Right atrium auricular region (tissue), 2 donors: Measurements from ENCODE around the gene NAV2. TPM values are rescaled to one million over a fixed set of nuclear protein-coding genes. Genes with fewer than 3 reads are reported as not detected.

ENCODE experiments used
- DNase-seq: peaks from one replicate; pipeline ENCODE4 v3.0.0-alpha.2; 2019; ENCODE audit warnings: low spot score
- H3K27ac ChIP-seq, 2 donors: fragments of 200-600 bp; sonication (generic); 1 replicate in 1 of 2; 2 replicates in 1 of 2; pipeline ENCODE4 v1.5.1; 2016 to 2019
- H3K27me3 ChIP-seq, 2 donors: fragments of 200-600 bp; sonication (generic); one replicate each; pipeline versions ENCODE4 v1.5.1 to v1.6.0; 2017 to 2019
- H3K36me3 ChIP-seq: fragments of 200-600 bp; sonication (generic); one replicate; pipeline ENCODE4 v1.5.1; 2016
- H3K4me1 ChIP-seq, 2 donors: fragments of 200-600 bp; sonication (generic); one replicate each; pipeline versions ENCODE4 v1.5.1 to v1.6.0; 2017 to 2019
- H3K4me3 ChIP-seq, 2 donors: fragments of 200-600 bp; sonication (generic); 1 replicate in 1 of 2; 2 replicates in 1 of 2; pipeline ENCODE4 v1.5.1; 2017 to 2019; ENCODE audit warnings: mild to moderate bottlenecking in 1 of 2, moderate library complexity in 1 of 2
- H3K9me3 ChIP-seq, 2 donors: fragments of 200-600 bp; sonication (generic); one replicate each; pipeline ENCODE4 v1.5.1; 2019
- CTCF ChIP-seq, 2 donors: fragments of 200-600 bp; sonication (generic); IDR thresholded peaks; one replicate each; pipeline ENCODE4 v1.5.1; 2019; ENCODE audit warnings: antibody characterized with exemption in 2 of 2
- total RNA-seq, 2 donors: library from RNA; depleted of rRNA; stranded (reverse); fragments of >200 nt; gene quantifications; one replicate each; pipeline ENCODE4 v1.1.0, GENCODE V29; 2016

Gene NAV2
- total RNA-seq, 2 donors from 2014 or later = 11.4 to 19.2 TPM

GRCh38 chr11:19973136-19973635, 260.5 kb downstream of the NAV2 start:
- Histone ChIP-seq H3K36me3 (peaks cover 6% of the 10 kb centered on the region), H3K4me3 (no peak overlapping the region), H3K9me3 (no peaks in the 10 kb centered on the region), H3K27me3 (no peaks in the 10 kb centered on the region), H3K4me1 (peaks cover 0 to 8% of the 10 kb centered on the region in 2 donors), H3K27ac (no peak overlapping the region)
- DNase-seq = no peak
- no peak for TF ChIP-seq CTCF (IDR thresholded peaks at IDR 0.05)

DNA sequence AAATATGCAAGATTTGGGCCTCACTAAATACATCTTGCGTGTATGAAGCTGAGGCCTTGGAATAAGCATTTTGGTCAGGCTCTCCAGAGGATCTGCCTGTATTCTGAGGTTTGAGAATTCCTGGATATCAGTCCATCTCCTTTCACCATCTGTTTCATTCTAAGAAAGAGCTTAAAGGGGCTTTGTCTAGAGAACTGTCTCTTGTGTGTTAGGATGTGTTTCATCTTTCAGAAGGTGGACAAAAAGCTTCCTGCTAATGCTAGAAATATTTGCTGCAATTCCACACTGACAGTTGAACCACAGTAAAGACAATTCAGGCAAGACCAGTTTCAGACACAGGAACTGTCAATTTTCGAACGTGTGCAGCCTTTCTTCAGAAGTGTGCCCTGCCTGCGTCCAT, 262.2 kb downstream of the NAV2 start:
- DNase-seq = no peak
- Histone ChIP-seq H3K27me3 (no peaks in the 10 kb centered on the region), H3K4me3 (no peak overlapping the region), H3K4me1 (peaks cover 0 to 8% of the 10 kb centered on the region in 2 donors), H3K9me3 (no peaks in the 10 kb centered on the region), H3K27ac (no peak overlapping the region), H3K36me3 (peaks cover 6% of the 10 kb centered on the region)
- no peak for TF ChIP-seq CTCF (IDR thresholded peaks at IDR 0.05)

DNA sequence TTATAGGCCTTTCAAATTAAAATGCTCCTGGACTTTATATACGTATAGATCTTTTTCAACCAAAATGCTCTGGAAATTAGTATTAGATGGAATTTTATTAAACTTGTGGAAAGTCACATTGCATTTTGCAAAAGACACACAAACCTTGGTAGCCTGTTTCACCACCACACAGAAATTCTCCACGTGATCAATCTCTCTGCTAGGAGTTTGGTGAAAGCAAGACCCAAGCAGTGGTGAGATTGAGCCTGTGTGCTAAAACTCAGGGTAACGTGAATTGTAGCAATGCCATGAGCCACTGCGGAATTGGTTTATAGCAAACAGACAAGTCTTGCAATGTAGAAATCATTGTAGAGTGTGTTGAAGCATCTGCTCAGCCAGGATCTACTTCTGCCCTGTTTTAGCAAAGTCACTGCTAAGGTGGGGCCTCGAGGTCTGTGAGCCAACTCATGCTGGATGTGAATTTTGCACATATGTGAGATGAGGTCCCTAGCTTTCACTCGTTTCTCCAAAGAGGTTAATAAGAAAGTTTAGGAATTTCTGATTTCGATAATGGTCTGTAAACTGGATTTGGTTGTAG, 262.9 kb downstream of the NAV2 start:
- TF ChIP-seq CTCF (IDR thresholded peaks at IDR 0.05) = no peak
- no peak for DNase-seq
- Histone ChIP-seq H3K27ac (no peak overlapping the region), H3K36me3 (peaks cover 6% of the 10 kb centered on the region), H3K4me3 (no peak overlapping the region), H3K27me3 (no peaks in the 10 kb centered on the region), H3K4me1 (peaks cover 0 to 10% of the 10 kb centered on the region in 2 donors), H3K9me3 (no peaks in the 10 kb centered on the region)

DNA sequence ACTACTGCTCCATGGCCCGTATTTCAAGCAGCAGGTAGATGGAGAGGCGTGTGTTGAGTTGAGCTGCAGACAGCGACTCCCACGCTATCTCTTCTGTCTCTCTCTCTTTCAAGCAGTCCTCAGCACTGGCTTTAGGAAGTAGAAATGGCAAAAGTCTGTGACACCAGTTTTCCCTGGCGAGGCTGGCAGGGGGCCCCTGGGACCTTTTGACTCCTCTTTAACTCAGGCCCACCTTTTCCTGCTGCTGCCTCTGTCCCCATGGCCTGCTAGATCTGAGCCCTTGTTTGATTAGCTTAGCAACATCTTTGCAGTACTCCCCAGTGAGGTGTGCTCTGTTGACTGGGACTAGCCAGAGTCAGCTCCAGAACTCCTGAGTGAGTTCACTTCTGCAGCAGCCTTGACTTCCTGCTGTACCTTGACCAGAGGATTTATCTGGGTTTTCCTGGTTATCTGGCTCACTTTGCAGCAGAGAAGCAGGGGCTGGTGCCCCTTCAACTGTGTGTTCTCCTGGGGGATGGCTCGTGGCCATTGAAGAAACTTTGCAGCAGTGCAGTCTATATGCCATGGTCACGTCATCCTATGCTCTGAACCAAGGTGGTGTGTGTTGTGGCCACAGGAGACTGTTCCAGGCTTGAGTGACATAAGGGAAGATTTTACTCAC, 263.8 kb downstream of the NAV2 start:
- Histone ChIP-seq H3K36me3 (peaks cover 6% of the 10 kb centered on the region), H3K4me1 (peaks cover 0 to 15% of the 10 kb centered on the region in 2 donors), H3K4me3 (no peak overlapping the region), H3K9me3 (no peaks in the 10 kb centered on the region), H3K27me3 (no peaks in the 10 kb centered on the region), H3K27ac (no peak overlapping the region)
- TF ChIP-seq CTCF (IDR thresholded peaks at IDR 0.05) = no peak
- no peak for DNase-seq

DNA sequence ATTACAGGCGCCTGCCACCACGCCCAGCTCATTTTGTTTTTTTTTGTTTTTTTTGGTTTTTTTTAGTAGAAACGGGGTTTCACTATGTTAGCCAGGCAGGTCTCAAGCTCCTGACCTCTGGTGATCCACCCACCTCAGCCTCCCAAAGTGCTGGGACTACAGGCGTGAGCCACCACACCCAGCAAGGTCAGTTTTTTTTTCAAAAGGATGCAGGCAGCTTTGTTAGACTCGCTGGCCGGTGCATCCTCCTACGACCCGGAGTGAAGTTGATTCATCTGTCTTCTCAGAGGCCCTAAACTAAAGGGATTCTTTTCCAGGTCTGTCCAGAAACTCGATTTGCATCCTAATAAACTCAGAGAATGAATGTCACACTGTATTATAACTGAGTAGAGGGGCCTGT, 265.3 kb downstream of the NAV2 start:
- Histone ChIP-seq H3K9me3 (no peaks in the 10 kb centered on the region), H3K27me3 (no peaks in the 10 kb centered on the region), H3K27ac (no peak overlapping the region), H3K36me3 (peaks cover 6% of the 10 kb centered on the region), H3K4me3 (no peak overlapping the region), H3K4me1 (peaks cover 0 to 25% of the 10 kb centered on the region in 2 donors)
- no peak for TF ChIP-seq CTCF (IDR thresholded peaks at IDR 0.05)
- no peak for DNase-seq
